ENCODE results near the gene GGTLC3.
"Not testable (repeated sequence)": the region's sequence is repeated elsewhere in the genome, so short reads cannot be mapped to it uniquely, and the experiment has no call there.

Gene GGTLC3

DNA sequence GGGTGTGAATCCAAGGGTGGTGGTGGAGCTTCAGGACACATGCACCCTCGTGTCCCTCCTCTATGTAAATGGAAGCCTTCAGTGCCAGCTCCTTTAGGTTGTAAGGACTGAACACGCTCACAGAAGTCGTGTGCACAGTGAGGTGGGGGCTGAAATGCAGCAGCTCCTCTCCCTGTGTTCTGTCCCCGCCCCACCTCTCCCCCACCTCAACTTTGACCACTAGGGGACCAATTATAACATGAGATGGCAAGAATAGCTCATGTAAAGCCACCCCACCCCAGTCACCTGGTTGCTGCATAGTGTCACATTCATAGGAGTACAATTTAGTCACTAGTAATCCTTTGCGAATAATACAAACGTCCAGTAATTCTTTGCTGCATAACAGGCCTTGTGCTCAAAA is 4.8 kb upstream of the GGTLC3 start:
- in situ Hi-C loops (cut with HindIII; ENCODE audit: low sequenced_read_pairs) = not testable (repeated sequence)

DNA sequence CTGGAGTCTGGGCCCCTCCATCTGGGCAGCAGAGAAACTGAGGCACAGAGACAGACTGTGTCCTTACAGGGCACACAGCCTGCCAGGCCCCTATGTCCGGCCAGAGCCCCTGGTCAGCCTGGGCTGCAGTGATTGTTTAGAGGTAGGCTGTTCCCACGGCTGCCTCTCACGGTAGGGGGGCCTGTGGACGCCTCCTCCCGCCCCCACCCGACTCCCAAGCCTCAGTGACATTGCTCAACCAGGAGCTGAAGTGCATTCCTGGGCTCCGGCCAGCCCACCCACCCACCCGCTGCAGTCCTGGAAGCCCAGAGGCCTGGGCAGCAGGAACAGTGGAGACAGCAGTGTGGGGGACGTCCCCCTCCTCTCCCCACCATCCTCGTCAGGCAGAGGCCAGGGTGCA is 4.5 kb downstream of the GGTLC3 start:
- in situ Hi-C loops (cut with HindIII; ENCODE audit: low sequenced_read_pairs) = not testable (repeated sequence)

- in situ Hi-C loops (cut with HindIII; ENCODE audit: low sequenced_read_pairs) = not testable (repeated sequence)
Measured at GRCh38 chr22:18512378-18512777, 5.6 kb downstream of the GGTLC3 start.

- in situ Hi-C loops (cut with HindIII; ENCODE audit: low sequenced_read_pairs) = not testable (repeated sequence)
Measured at GRCh38 chr22:18511327-18511726, 6.6 kb downstream of the GGTLC3 start.

- in situ Hi-C loops (cut with HindIII; ENCODE audit: low sequenced_read_pairs) = not testable (repeated sequence)
Measured at GRCh38 chr22:18496227-18496626, 21.7 kb downstream of the GGTLC3 start.

Data from DLD1 (cell line).